PC-3 (cell line): ENCODE results near the gene KIAA0586. TPM values are rescaled to one million over a fixed set of nuclear protein-coding genes. Genes with fewer than 3 reads are reported as not detected.

Experiments
- ATAC-seq: fragments of 200-7000 bp; cut with Tn5 transposase; 2 replicates; pipeline ENCODE4 v1.9.1; 2020; ENCODE audit warnings: mild to moderate bottlenecking, moderate library complexity
- BruUV-seq: library from RNA; stranded (reverse); fragments of 400-500 nt; replicated peaks from 2 replicates; lab custom pipeline; 2021; lab: Mats Ljungman, UMichigan
- CTCF ChIA-PET: fragments of 300-600 bp; sonication (Branson Sonifier 250); formaldehyde crosslinking; loops from one replicate; lab custom pipeline; 2022; ENCODE audit warnings: antibody characterized with exemption; lab: Charles Lee
- POLR2A ChIA-PET: fragments of 300-600 bp; sonication (Branson Sonifier 250); formaldehyde crosslinking; loops from one replicate; lab custom pipeline; 2022; ENCODE audit warnings: antibody characterized with exemption; ENCODE audit not compliant: unreplicated experiment; lab: Charles Lee
- DNase-seq: peaks from one replicate; pipeline ENCODE4 v3.0.0-alpha.2; 2015
- H2AFZ ChIP-seq: fragments of 300-600 bp; sonication (generic); 2 replicates; pipeline ENCODE4 v1.6.0; 2016; ENCODE audit warnings: antibody characterized with exemption, low read length
- H3F3A ChIP-seq: fragments of 300-600 bp; sonication (generic); one replicate; pipeline ENCODE4 v1.6.0; 2017; ENCODE audit warnings: antibody characterized with exemption, low read length, control low read depth, mild to moderate bottlenecking; ENCODE audit not compliant: unreplicated experiment
- H3K27ac ChIP-seq: fragments of 300-600 bp; sonication (generic); 2 replicates; pipeline ENCODE4 v1.5.1; 2016; ENCODE audit warnings: mild to moderate bottlenecking, low read length
- H3K27me3 ChIP-seq: fragments of 300-600 bp; sonication (generic); 2 replicates; pipeline ENCODE4 v1.6.1; 2016; ENCODE audit warnings: low read length, mixed read lengths
- H3K36me3 ChIP-seq: fragments of 300-600 bp; sonication (generic); 2 replicates; pipeline ENCODE4 v1.6.1; 2016; ENCODE audit warnings: low read depth, mixed run types, low read length, mixed read lengths
- H3K4me1 ChIP-seq: fragments of 300-600 bp; sonication (generic); 2 replicates; pipeline ENCODE4 v1.5.1; 2016; ENCODE audit warnings: low read length; ENCODE audit not compliant: insufficient read depth
- H3K4me2 ChIP-seq: fragments of 300-600 bp; sonication (generic); 2 replicates; pipeline ENCODE4 v1.6.0; 2016; ENCODE audit warnings: low read length
- H3K4me3 ChIP-seq: fragments of 300-600 bp; sonication (generic); 2 replicates; pipeline ENCODE4 v1.5.1; 2016; ENCODE audit warnings: mild to moderate bottlenecking, low read length, mixed read lengths
- H3K79me2 ChIP-seq: fragments of 300-600 bp; sonication (generic); 2 replicates; pipeline ENCODE4 v1.6.1; 2017; ENCODE audit warnings: low read length, mixed read lengths
- H3K9ac ChIP-seq: fragments of 300-600 bp; sonication (generic); 2 replicates; pipeline ENCODE4 v1.6.0; 2016; ENCODE audit warnings: mild to moderate bottlenecking, low read length
- H3K9me2 ChIP-seq: fragments of 300-600 bp; sonication (generic); replicated peaks from 2 replicates; pipeline ENCODE4 v1.6.1; 2016; ENCODE audit warnings: mixed run types, low read length, mixed read lengths
- H3K9me3 ChIP-seq: fragments of 300-600 bp; sonication (generic); 2 replicates; pipeline ENCODE4 v1.6.1; 2016; ENCODE audit warnings: low read length, mixed read lengths
- H4K20me1 ChIP-seq: fragments of 300-600 bp; sonication (generic); 2 replicates; pipeline ENCODE4 v1.6.1; 2016; ENCODE audit warnings: low read length, mixed read lengths
- CTCF ChIP-seq: fragments of 300-600 bp; sonication (generic); conservative IDR thresholded peaks from 2 replicates; pipeline ENCODE4 v1.5.1; 2017; ENCODE audit warnings: antibody characterized with exemption, low read depth, mild to moderate bottlenecking, low read length
- EZH2 ChIP-seq: fragments of 300-600 bp; sonication (generic); IDR thresholded peaks from one replicate; pipeline ENCODE4 v1.6.1; 2017; ENCODE audit warnings: antibody characterized with exemption, mild to moderate bottlenecking, low read length; ENCODE audit not compliant: unreplicated experiment
- EZH2phosphoT487 ChIP-seq: fragments of 300-600 bp; sonication (generic); IDR thresholded peaks from 2 replicates; pipeline ENCODE4 v1.6.1; 2018; ENCODE audit warnings: mild to moderate bottlenecking, antibody characterized with exemption, low read length, borderline replicate concordance
- intact Hi-C: fragments of 100-400 bp; cut with micrococcal nuclease; formaldehyde crosslinking; loops from 2 replicates; pipeline ENCODE4 v1.9.0; 2023
- total RNA-seq: library from RNA; depleted of rRNA; stranded (reverse); fragments of >200 nt; gene quantifications from 2 replicates; pipeline ENCODE4 v1.2.3, GENCODE V29; 2014

Gene KIAA0586
- total RNA-seq, 1 experiment from 2014 or later: 50.3 TPM

- TF ChIP-seq EZH2 (no peak), EZH2phosphoT487 (no peak), CTCF (no peak)
- Histone ChIP-seq H3K4me3 (no peak overlapping the region), H3K9ac (no peak overlapping the region), H3K79me2 (no peaks in the 10 kb centered on the region), H3K9me3 (no peaks in the 10 kb centered on the region), H3K27me3 (no peaks in the 10 kb centered on the region), H2AFZ (no peak overlapping the region), H3K4me2 (no peak overlapping the region), H3K27ac (no peak overlapping the region), H4K20me1 (no peaks in the 10 kb centered on the region), H3F3A (no peaks in the 10 kb centered on the region), H3K9me2 (no peaks in the 10 kb centered on the region), H3K36me3 (no peaks in the 10 kb centered on the region), H3K4me1 (peaks cover 10% of the 10 kb centered on the region)
- no peak for ATAC-seq
- ChIA-PET CTCF (no interaction called here), POLR2A (no interaction called here)
- BruUV-seq: no TSS peak
- intact Hi-C loops: no loop called here
- no peak for DNase-seq
These were observed 29.0 kb upstream of the KIAA0586 start for GRCh38 chr14:58398495-58398894.

- Histone ChIP-seq H4K20me1 (no peaks in the 10 kb centered on the region), H3K9me3 (no peaks in the 10 kb centered on the region), H3F3A (no peaks in the 10 kb centered on the region), H3K36me3 (no peaks in the 10 kb centered on the region), H3K4me3 (no peak overlapping the region), H3K27me3 (no peaks in the 10 kb centered on the region), H3K4me1 (peaks cover 10% of the 10 kb centered on the region), H3K27ac (no peak overlapping the region), H3K4me2 (no peak overlapping the region), H2AFZ (no peak overlapping the region), H3K9me2 (no peaks in the 10 kb centered on the region), H3K9ac (no peak overlapping the region), H3K79me2 (no peaks in the 10 kb centered on the region)
- DNase-seq: no peak
- intact Hi-C loops: no loop called here
- no peak for ATAC-seq
- CTCF ChIA-PET: no interaction called here
- POLR2A ChIA-PET: no interaction called here
- no TSS peak for BruUV-seq
- TF ChIP-seq CTCF (no peak), EZH2 (no peak), EZH2phosphoT487 (no peak)
These were observed 28.6 kb upstream of the KIAA0586 start for GRCh38 chr14:58398895-58399294.

- POLR2A ChIA-PET: interaction anchor here (0.7 kb wide), 1 partner anchor 267 kb away, joined by 3 read pairs; no protein-coding TSS in a partner anchor
- H3F3A ChIP-seq: no peaks in the 10 kb centered on the region
- no TSS peak for BruUV-seq
- TF ChIP-seq EZH2phosphoT487 (no peak), EZH2 (no peak), CTCF (peak; percentile 60)
- H3K4me3 ChIP-seq: no peak overlapping the region
- intact Hi-C loops: no loop called here
- H3K9ac ChIP-seq: no peak overlapping the region
- H2AFZ ChIP-seq: no peak overlapping the region
- H3K4me1 ChIP-seq: peaks cover under 1% of the 10 kb centered on the region; the same call in 1 of the 2 replicates
- no peaks in the 10 kb centered on the region for H4K20me1 ChIP-seq
- no peaks in the 10 kb centered on the region; the same call in 1 of the 2 replicates for H3K36me3 ChIP-seq
- DNase-seq (peak; percentile 36), ATAC-seq (peak; percentile 56; the same call in 1 of the 2 replicates)
- CTCF ChIA-PET: interaction anchor here (0.5 kb wide), 1 partner anchor 229 kb away, joined by 6 read pairs; no protein-coding TSS in a partner anchor
- no peaks in the 10 kb centered on the region for H3K9me2 ChIP-seq
- H3K79me2 ChIP-seq: no peaks in the 10 kb centered on the region
- no peaks in the 10 kb centered on the region for H3K9me3 ChIP-seq
- H3K27me3 ChIP-seq: no peaks in the 10 kb centered on the region
- H3K4me2 ChIP-seq: no peak overlapping the region
- H3K27ac ChIP-seq: no peak overlapping the region
These were observed 25.9 kb upstream of the KIAA0586 start for GRCh38 chr14:58401587-58401986.
